ENCODE results near the gene PDSS2.

PDSS2 gene

GRCh38 chr6:107399935-107400334, 59.4 kb downstream of the PDSS2 start:
- no peak overlapping the region for H3K27ac ChIP-seq
- TF ChIP-seq CTCF (IDR thresholded peaks at IDR 0.05): no peak
- no peak for TF ChIP-seq ZFX (IDR thresholded peaks at IDR 0.05; ENCODE audit: borderline replicate concordance)

- no peak overlapping the region for H3K27ac ChIP-seq
- no peak for TF ChIP-seq CTCF (IDR thresholded peaks at IDR 0.05)
- no peak for TF ChIP-seq ZFX (IDR thresholded peaks at IDR 0.05; ENCODE audit: borderline replicate concordance)
These were observed 61.4 kb downstream of the PDSS2 start for GRCh38 chr6:107398001-107398400.

- H3K27ac ChIP-seq: no peak overlapping the region
- TF ChIP-seq ZFX (IDR thresholded peaks at IDR 0.05; ENCODE audit: borderline replicate concordance) (no peak), CTCF (IDR thresholded peaks at IDR 0.05) (no peak)
These were observed 63.2 kb downstream of the PDSS2 start for GRCh38 chr6:107396211-107396610.

- TF ChIP-seq ZFX (IDR thresholded peaks at IDR 0.05; ENCODE audit: borderline replicate concordance): no peak
- TF ChIP-seq CTCF (IDR thresholded peaks at IDR 0.05): no peak
These were observed 67.3 kb downstream of the PDSS2 start for GRCh38 chr6:107392069-107392468.

GRCh38 chr6:107390685-107391435, 68.5 kb downstream of the PDSS2 start:
- TF ChIP-seq CTCF (IDR thresholded peaks at IDR 0.05) (no peak), ZFX (IDR thresholded peaks at IDR 0.05; ENCODE audit: borderline replicate concordance) (no peak)
- no peak overlapping the region for H3K27ac ChIP-seq

More at GRCh38 chr6:107392069-107392468, 67.3 kb downstream of the PDSS2 start:
- no peak overlapping the region for H3K27ac ChIP-seq

- no peak overlapping the region for H3K27ac ChIP-seq
- no peak for TF ChIP-seq ZFX (IDR thresholded peaks at IDR 0.05; ENCODE audit: borderline replicate concordance)
- no peak for TF ChIP-seq CTCF (IDR thresholded peaks at IDR 0.05)
These were observed 69.3 kb downstream of the PDSS2 start for GRCh38 chr6:107390056-107390455.

- TF ChIP-seq CTCF (IDR thresholded peaks at IDR 0.05) (no peak), ZFX (IDR thresholded peaks at IDR 0.05; ENCODE audit: borderline replicate concordance) (no peak)
- H3K27ac ChIP-seq: no peak overlapping the region
These were observed 72.5 kb downstream of the PDSS2 start for GRCh38 chr6:107386904-107387303.

Data from 22Rv1 (cell line).